Retinal pigment epithelial cell (primary cell): ENCODE measurements around the gene IFNL4.
"Not testable (repeated sequence)": the region's sequence is repeated elsewhere in the genome, so short reads cannot be mapped to it uniquely, and the experiment has no call there.

ENCODE experiments used
- DNase-seq: peaks from one replicate; pipeline ENCODE4 v3.0.0-alpha.2; 2010; ENCODE audit warnings: low read depth
- H3K4me3 ChIP-seq: 2 replicates; pipeline ENCODE4 v1.5.1; 2011; ENCODE audit warnings: mild to moderate bottlenecking, low read length, control low read depth, moderate library complexity
- CTCF ChIP-seq: conservative IDR thresholded peaks from 2 replicates; pipeline ENCODE4 v1.5.1; 2011; ENCODE audit warnings: low read depth, low read length, control low read depth, inconsistent platforms

Gene IFNL4

GRCh38 chr19:39230096-39230764, 18.4 kb downstream of the IFNL4 start:
- DNase-seq, result no peak
- no peak overlapping the region for H3K4me3 ChIP-seq
- no peak for TF ChIP-seq CTCF

GRCh38 chr19:39224910-39225309, 23.7 kb downstream of the IFNL4 start:
- TF ChIP-seq CTCF, result no peak
- H3K4me3 ChIP-seq, result no peak overlapping the region
- DNase-seq, result no peak

- no peak for DNase-seq
- no peak overlapping the region for H3K4me3 ChIP-seq
- no peak for TF ChIP-seq CTCF
Observed at GRCh38 chr19:39223703-39224279, 24.9 kb downstream of the IFNL4 start.

- H3K4me3 ChIP-seq, DNase-seq: not testable (repeated sequence)
Observed at GRCh38 chr19:39219108-39219507, 29.5 kb downstream of the IFNL4 start.

- no peak for TF ChIP-seq CTCF
- DNase-seq, result no peak
- H3K4me3 ChIP-seq, result no peak overlapping the region
Observed at GRCh38 chr19:39218230-39219007, 30.2 kb downstream of the IFNL4 start.

- H3K4me3 ChIP-seq, result no peak overlapping the region
- no peak for TF ChIP-seq CTCF
- DNase-seq, result no peak
Observed at GRCh38 chr19:39217094-39217493, 31.6 kb downstream of the IFNL4 start.

GRCh38 chr19:39215323-39215722, 33.3 kb downstream of the IFNL4 start:
- H3K4me3 ChIP-seq, DNase-seq: not testable (repeated sequence)

- DNase-seq, result no peak
- TF ChIP-seq CTCF, result peak; percentile 38
- no peak overlapping the region for H3K4me3 ChIP-seq
Observed at GRCh38 chr19:39212375-39212742, 36.3 kb downstream of the IFNL4 start.
